GM12874 (cell line): ENCODE data around the gene VARS1.

Experiments used
- TF ChIP-seq, protein P1 (sequence below): IDR thresholded peaks from 2 replicates; pipeline ENCODE4 v1.5.1; 2011; ENCODE audit warnings: low read depth, mild to moderate bottlenecking, control low read depth, low read length, moderate library complexity; ENCODE audit not compliant: insufficient read depth

The VARS1 gene

DNA sequence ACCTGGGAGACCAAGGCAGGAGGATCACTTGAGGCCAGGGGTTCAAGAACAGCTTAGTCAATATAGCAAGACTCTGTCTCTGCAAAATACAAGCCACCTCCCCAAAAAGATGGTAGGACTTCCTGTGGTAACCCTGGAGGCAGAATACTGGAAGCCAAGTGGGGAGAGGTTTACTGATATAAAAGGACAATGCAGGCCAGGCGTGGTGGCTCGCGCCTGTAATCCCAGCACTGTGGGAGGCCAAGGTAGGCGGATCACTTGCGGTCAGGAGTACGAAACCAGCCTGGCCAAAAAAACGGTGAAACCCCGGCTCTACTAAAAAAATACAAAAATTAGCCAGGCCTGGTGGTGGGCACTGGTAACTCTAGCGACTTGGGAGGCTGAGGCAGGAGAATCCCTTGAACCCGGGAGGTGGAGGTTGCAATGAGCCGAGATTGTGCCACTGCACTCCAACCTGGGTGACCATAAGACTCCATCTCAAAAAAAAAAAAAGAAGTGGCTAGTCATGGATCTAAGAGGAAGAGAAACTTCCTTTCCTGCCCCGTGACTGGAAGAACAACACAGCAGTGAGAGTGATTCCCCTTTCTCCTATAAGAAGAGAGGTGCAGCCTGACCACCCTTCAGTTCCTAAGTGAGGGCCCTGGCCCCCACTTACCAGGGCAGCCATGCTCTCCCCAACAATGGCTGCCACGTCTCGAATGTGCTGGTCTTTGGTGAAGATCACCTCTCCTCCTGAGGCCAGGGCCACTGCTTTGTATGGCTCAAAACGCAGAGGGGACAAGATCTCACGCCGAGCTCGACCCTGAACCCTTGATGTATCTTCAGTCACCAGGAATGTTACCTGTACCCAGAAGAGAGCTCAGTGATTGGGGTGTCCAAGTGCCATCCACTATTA, 26.9 kb downstream of the VARS1 start:
- TF ChIP-seq, protein P1, sequence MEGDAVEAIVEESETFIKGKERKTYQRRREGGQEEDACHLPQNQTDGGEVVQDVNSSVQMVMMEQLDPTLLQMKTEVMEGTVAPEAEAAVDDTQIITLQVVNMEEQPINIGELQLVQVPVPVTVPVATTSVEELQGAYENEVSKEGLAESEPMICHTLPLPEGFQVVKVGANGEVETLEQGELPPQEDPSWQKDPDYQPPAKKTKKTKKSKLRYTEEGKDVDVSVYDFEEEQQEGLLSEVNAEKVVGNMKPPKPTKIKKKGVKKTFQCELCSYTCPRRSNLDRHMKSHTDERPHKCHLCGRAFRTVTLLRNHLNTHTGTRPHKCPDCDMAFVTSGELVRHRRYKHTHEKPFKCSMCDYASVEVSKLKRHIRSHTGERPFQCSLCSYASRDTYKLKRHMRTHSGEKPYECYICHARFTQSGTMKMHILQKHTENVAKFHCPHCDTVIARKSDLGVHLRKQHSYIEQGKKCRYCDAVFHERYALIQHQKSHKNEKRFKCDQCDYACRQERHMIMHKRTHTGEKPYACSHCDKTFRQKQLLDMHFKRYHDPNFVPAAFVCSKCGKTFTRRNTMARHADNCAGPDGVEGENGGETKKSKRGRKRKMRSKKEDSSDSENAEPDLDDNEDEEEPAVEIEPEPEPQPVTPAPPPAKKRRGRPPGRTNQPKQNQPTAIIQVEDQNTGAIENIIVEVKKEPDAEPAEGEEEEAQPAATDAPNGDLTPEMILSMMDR = no peak

GRCh38 chr6:31767096-31767645, 28.4 kb downstream of the VARS1 start:
- TF ChIP-seq, protein P1 = no peak

DNA sequence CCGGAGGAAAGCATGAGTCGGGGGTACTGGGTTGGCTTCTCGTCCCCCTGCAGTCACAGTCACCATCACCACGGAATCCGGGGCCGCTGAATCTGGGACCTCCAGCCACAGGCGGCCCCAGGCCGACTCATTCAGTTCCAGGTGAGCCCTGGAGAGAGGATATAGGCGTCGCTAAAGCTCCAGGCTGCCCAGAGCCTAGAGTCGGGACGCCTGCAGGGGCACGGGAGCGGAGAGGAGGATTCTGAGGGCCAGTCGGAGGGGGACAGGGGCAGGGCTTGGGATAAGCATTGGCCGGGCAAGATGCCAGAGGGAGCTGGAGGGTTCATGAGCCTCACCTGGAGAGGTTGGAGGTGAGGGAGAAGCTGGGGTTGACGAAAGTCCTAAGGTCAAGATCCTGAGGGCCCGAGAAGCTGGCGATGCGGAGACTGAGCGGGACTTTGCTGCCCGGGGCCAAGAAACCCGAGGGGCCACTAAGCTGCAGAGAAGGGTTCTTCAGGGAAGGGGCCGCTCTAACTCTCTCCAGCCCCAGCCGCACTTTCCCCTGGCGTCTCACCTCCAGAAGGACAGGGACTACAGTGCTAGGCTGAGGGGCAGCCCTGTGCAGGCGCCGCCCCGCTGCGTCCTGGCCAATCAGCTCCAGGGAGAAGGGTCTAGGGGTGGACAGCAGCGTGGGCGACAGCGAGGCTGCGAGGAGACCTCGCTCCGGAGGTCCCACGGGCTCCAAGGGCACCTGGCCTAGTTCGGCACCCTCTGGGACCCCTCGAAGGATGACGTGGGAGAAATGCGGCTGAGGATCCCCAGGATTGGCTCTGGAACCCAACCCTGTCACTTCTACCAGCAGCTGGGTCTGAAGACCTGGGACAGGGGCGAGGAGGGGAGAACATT, 29.4 kb downstream of the VARS1 start:
- TF ChIP-seq, protein P1 = no peak

DNA sequence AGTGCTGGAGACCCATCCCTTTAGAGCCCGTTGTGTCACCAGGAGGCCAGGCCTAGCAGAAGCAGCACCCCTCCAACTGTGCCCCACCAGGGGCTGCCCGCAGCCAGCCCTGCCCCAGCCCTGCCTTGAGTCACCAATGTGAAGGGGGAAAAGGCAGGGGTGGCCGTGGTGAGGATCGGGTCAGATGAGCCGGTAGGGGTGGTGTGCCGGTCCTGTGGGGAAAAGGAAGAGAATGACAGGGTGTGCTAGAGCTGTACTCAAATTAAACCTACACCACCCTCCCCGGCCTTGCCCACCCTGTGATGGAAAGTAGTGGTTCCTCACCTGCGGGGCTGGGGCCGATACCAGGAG, 30.0 kb downstream of the VARS1 start:
- TF ChIP-seq, protein P1 = no peak

- TF ChIP-seq, protein P1 = no peak
These were observed 31.4 kb downstream of the VARS1 start for GRCh38 chr6:31764198-31764597.

DNA sequence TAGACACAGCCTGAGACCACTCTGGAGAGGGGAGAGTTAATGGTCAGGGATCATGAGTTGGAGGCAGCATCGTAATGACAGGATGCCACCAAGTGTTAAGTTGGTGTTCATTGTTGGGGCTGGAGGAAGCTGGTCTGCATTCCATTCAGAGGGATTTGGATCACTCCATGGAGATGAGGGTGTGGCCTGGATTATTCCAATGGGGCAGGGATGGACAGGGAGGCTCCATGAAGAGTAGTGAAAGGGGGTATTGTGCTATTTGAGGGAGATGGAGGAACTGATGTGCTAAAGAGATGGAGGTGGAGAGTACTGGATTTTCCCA, 32.0 kb downstream of the VARS1 start:
- TF ChIP-seq, protein P1 = no peak
